ENCODE results near the gene KCNB1. TPM values are rescaled to one million over a fixed set of nuclear protein-coding genes. Genes with fewer than 3 reads are reported as not detected.

KCNB1 gene
- total RNA-seq, 1 donor from 2014 or later = under 0.01 TPM

- no peak for DNase-seq (ENCODE audit: low read depth, low spot score)
These were observed 89.7 kb downstream of the KCNB1 start for GRCh38 chr20:49392745-49393144.

- DNase-seq (ENCODE audit: low read depth, low spot score) = no peak
These were observed 90.8 kb downstream of the KCNB1 start for GRCh38 chr20:49391404-49392245.

GRCh38 chr20:49389854-49390253 is 92.6 kb downstream of the KCNB1 start:
- no peak for DNase-seq (ENCODE audit: low read depth, low spot score)

GRCh38 chr20:49388744-49389143 is 93.7 kb downstream of the KCNB1 start:
- DNase-seq (ENCODE audit: low read depth, low spot score) = no peak

- no peak for DNase-seq (ENCODE audit: low read depth, low spot score)
These were observed 94.9 kb downstream of the KCNB1 start for GRCh38 chr20:49387581-49387939.

- DNase-seq (ENCODE audit: low read depth, low spot score) = no peak
These were observed 95.5 kb downstream of the KCNB1 start for GRCh38 chr20:49386848-49387580.

- no peak for DNase-seq (ENCODE audit: low read depth, low spot score)
These were observed 97.0 kb downstream of the KCNB1 start for GRCh38 chr20:49385465-49385864.

GRCh38 chr20:49384437-49385434 is 97.7 kb downstream of the KCNB1 start:
- DNase-seq (ENCODE audit: low read depth, low spot score) = peak; percentile 22

GRCh38 chr20:49381558-49382493 is 100.6 kb downstream of the KCNB1 start:
- no peak for DNase-seq (ENCODE audit: low read depth, low spot score)

- DNase-seq (ENCODE audit: low read depth, low spot score) = no peak
These were observed 102.1 kb downstream of the KCNB1 start for GRCh38 chr20:49380337-49380780.

- DNase-seq (ENCODE audit: low read depth, low spot score) = no peak
These were observed 103.1 kb downstream of the KCNB1 start for GRCh38 chr20:49379338-49379737.

- DNase-seq (ENCODE audit: low read depth, low spot score) = no peak
These were observed 105.1 kb downstream of the KCNB1 start for GRCh38 chr20:49377326-49377725.

- no peak for DNase-seq (ENCODE audit: low read depth, low spot score)
These were observed 107.3 kb downstream of the KCNB1 start for GRCh38 chr20:49375170-49375569.

- no peak for DNase-seq (ENCODE audit: low read depth, low spot score)
These were observed 110.3 kb downstream of the KCNB1 start for GRCh38 chr20:49372095-49372734.

- no peak for DNase-seq (ENCODE audit: low read depth, low spot score)
These were observed 113.9 kb downstream of the KCNB1 start for GRCh38 chr20:49368596-49368995.

- no peak for DNase-seq (ENCODE audit: low read depth, low spot score)
These were observed 115.4 kb downstream of the KCNB1 start for GRCh38 chr20:49367113-49367512.

- no peak for DNase-seq (ENCODE audit: low read depth, low spot score)
These were observed 115.8 kb downstream of the KCNB1 start for GRCh38 chr20:49366687-49367086.

- DNase-seq (ENCODE audit: low read depth, low spot score) = no peak
These were observed 120.4 kb downstream of the KCNB1 start for GRCh38 chr20:49361862-49362660.

All from pulmonary artery endothelial cell (primary cell).